Esophagus squamous epithelium (tissue), 5 donors: ENCODE measurements around the gene BLOC1S5. TPM values are rescaled to one million over a fixed set of nuclear protein-coding genes. Genes with fewer than 3 reads are reported as not detected.
"Not testable (repeated sequence)": the region's sequence is repeated elsewhere in the genome, so short reads cannot be mapped to it uniquely, and the experiment has no call there.

Source experiments
- DNase-seq: peaks from one replicate; lab custom pipeline; 2025; lab: John Stamatoyannopoulos, UW
- H3K27ac ChIP-seq, 4 donors: fragments of 200-600 bp; sonication (generic); one replicate each; pipeline ENCODE4 v1.5.1; 2016 to 2019; ENCODE audit warnings: mild to moderate bottlenecking in 1 of 4
- H3K27me3 ChIP-seq, 4 donors: fragments of 200-600 bp; sonication (generic); 1 replicate in 3 of 4; 2 replicates in 1 of 4; pipeline versions ENCODE4 v1.5.1 to v1.6.0; 2017 to 2021; ENCODE audit warnings: antibody characterized with exemption in 1 of 4
- H3K36me3 ChIP-seq, 3 donors: fragments of 200-600 bp; sonication (generic); one replicate each; pipeline ENCODE4 v1.5.1; 2016 to 2019
- H3K4me1 ChIP-seq, 3 donors: fragments of 200-600 bp; sonication (generic); one replicate each; pipeline ENCODE4 v1.5.1; 2017 to 2019
- H3K4me3 ChIP-seq, 4 donors: fragments of 200-600 bp; sonication (generic); 1 replicate in 3 of 4; 2 replicates in 1 of 4; pipeline ENCODE4 v1.5.1; 2016 to 2019; ENCODE audit warnings: mild to moderate bottlenecking in 2 of 4, moderate library complexity in 1 of 4
- H3K9me3 ChIP-seq, 3 donors: fragments of 200-600 bp; sonication (generic); one replicate each; pipeline ENCODE4 v1.5.1; 2016 to 2019
- CTCF ChIP-seq, 6 experiments: fragments of 450-650 bp in 4 of 6; fragments of 200-600 bp in 2 of 6; sonication (generic) in 2 of 6; IDR thresholded peaks; one replicate each; pipeline ENCODE4 v1.5.1; 2016 to 2019; ENCODE audit warnings: antibody characterized with exemption in 6 of 6, mild to moderate bottlenecking in 4 of 6, moderate library complexity in 4 of 6
- POLR2A ChIP-seq, 4 donors: fragments of 450-650 bp; IDR thresholded peaks; one replicate each; pipeline ENCODE4 v1.6.1; 2017; ENCODE audit warnings: antibody characterized with exemption in 4 of 4, mild to moderate bottlenecking in 4 of 4, moderate library complexity in 3 of 4
- WGBS, 2 donors: methylation state at CpG; one replicate each; pipeline ENCODE4 v1.1.5; 2018; 5-methylcytosine and 5-hydroxymethylcytosine counted together
- intact Hi-C: fragments of 100-400 bp; cut with DNase I; formaldehyde crosslinking; loops from one replicate; pipeline ENCODE4 v1.15.0; 2022
- total RNA-seq, 4 donors: library from RNA; depleted of rRNA; stranded (reverse); fragments of >200 nt; gene quantifications; one replicate each; pipeline ENCODE4 v1.1.0, GENCODE V29; 2016
- donor health status: DM: yes; HTN: yes; CAD: no.

Gene BLOC1S5
- total RNA-seq, 4 donors from 2014 or later: 4.1 to 12.4 (median 9.0) TPM

GRCh38 chr6:7986219-7986618 is 78.0 kb downstream of the BLOC1S5 start:
- H3K4me1 ChIP-seq: no peaks in the 10 kb centered on the region
- no peaks in the 10 kb centered on the region for H3K27me3 ChIP-seq
- H3K36me3 ChIP-seq: no peaks in the 10 kb centered on the region
- intact Hi-C loops: no loop called here
- 95 to 96% methylated on average over 13 to 31 of the region's 31 CpGs for WGBS, 2 donors
- no peaks in the 10 kb centered on the region for H3K9me3 ChIP-seq
- H3K4me3 ChIP-seq: no peak overlapping the region
- H3K27ac ChIP-seq: no peak overlapping the region
- TF ChIP-seq CTCF (IDR thresholded peaks at IDR 0.05) (no peak), POLR2A (IDR thresholded peaks at IDR 0.05) (no peak)
- DNase-seq: no peak

GRCh38 chr6:7983967-7984366 is 80.2 kb downstream of the BLOC1S5 start:
- H3K9me3 ChIP-seq, H3K27ac ChIP-seq, DNase-seq, intact Hi-C loops, H3K4me1 ChIP-seq, H3K4me3 ChIP-seq, H3K27me3 ChIP-seq, H3K36me3 ChIP-seq: not testable (repeated sequence)
- 72 to 81% methylated on average over 6 of the region's 6 CpGs for WGBS, 2 donors

- intact Hi-C loops: no loop called here
- TF ChIP-seq CTCF (IDR thresholded peaks at IDR 0.05): no peak
- no peak for TF ChIP-seq POLR2A (IDR thresholded peaks at IDR 0.05)
- Histone ChIP-seq H3K36me3 (no peaks in the 10 kb centered on the region), H3K27me3 (no peaks in the 10 kb centered on the region), H3K27ac (no peak overlapping the region), H3K9me3 (no peaks in the 10 kb centered on the region), H3K4me1 (peaks cover 5 to 18% (median 11%) of the 10 kb centered on the region in 3 donors), H3K4me3 (no peak overlapping the region)
- no peak for DNase-seq
Measured at GRCh38 chr6:7979831-7980230, 84.4 kb downstream of the BLOC1S5 start.

GRCh38 chr6:7978736-7979135 is 85.5 kb downstream of the BLOC1S5 start:
- DNase-seq: no peak
- no peaks in the 10 kb centered on the region for H3K9me3 ChIP-seq
- intact Hi-C loops: no loop called here
- no peaks in the 10 kb centered on the region for H3K36me3 ChIP-seq
- H3K4me3 ChIP-seq: no peak overlapping the region
- H3K27me3 ChIP-seq: no peaks in the 10 kb centered on the region
- peaks cover 5 to 29% (median 14%) of the 10 kb centered on the region in 3 donors for H3K4me1 ChIP-seq
- no peak overlapping the region for H3K27ac ChIP-seq
- no peak for TF ChIP-seq POLR2A (IDR thresholded peaks at IDR 0.05)
- TF ChIP-seq CTCF (IDR thresholded peaks at IDR 0.05): no peak
- 59 to 61% methylated on average over 3 of the region's 3 CpGs for WGBS, 2 donors

GRCh38 chr6:7976485-7977056 is 87.6 kb downstream of the BLOC1S5 start:
- DNase-seq: no peak
- no peak for TF ChIP-seq POLR2A (IDR thresholded peaks at IDR 0.05)
- no peak for TF ChIP-seq CTCF (IDR thresholded peaks at IDR 0.05)
- Histone ChIP-seq H3K9me3 (no peaks in the 10 kb centered on the region), H3K4me1 (peaks cover 5 to 29% (median 14%) of the 10 kb centered on the region in 3 donors), H3K36me3 (no peaks in the 10 kb centered on the region), H3K27ac (no peak overlapping the region), H3K27me3 (no peaks in the 10 kb centered on the region), H3K4me3 (no peak overlapping the region)
- WGBS, 2 donors: 65 to 75% methylated on average over 6 to 8 of the region's 8 CpGs
- intact Hi-C loops: no loop called here

GRCh38 chr6:7975764-7976146 is 88.4 kb downstream of the BLOC1S5 start:
- Histone ChIP-seq H3K36me3 (no peaks in the 10 kb centered on the region), H3K9me3 (no peaks in the 10 kb centered on the region), H3K4me1 (peaks cover 5 to 29% (median 14%) of the 10 kb centered on the region in 3 donors), H3K4me3 (peak overlapping the region in 1 of 4 donors; percentile 43), H3K27me3 (no peaks in the 10 kb centered on the region), H3K27ac (peak overlapping the region in 2 of 4 donors; percentile 8 to 38)
- TF ChIP-seq CTCF (IDR thresholded peaks at IDR 0.05) (no peak), POLR2A (IDR thresholded peaks at IDR 0.05) (no peak)
- no peak for DNase-seq
- intact Hi-C loops: no loop called here
- 40 to 43% methylated on average over 7 of the region's 8 CpGs for WGBS, 2 donors
